Measurements from ENCODE around the gene CTAGE4.
"Not testable (repeated sequence)": the region's sequence is repeated elsewhere in the genome, so short reads cannot be mapped to it uniquely, and the experiment has no call there.

Gene CTAGE4

GRCh38 chr7:144183166-144183565, at the start of gene CTAGE4:
TSS of gene CTAGE4 (plus strand) at chr7:144183466. CDS start at chr7:144183504, 38 bp downstream.
- H3K4me1 ChIP-seq (ENCODE audit: control insufficient read depth in 2 of 2, insufficient read depth in 2 of 2, low read length in 2 of 2); H3K4me3 ChIP-seq (ENCODE audit: low read length in 2 of 2); H3K9me3 ChIP-seq (ENCODE audit: control insufficient read depth in 2 of 2, low read length in 2 of 2); H3K27ac ChIP-seq (ENCODE audit: low read depth in 2 of 2, low read length in 2 of 2); H3K27me3 ChIP-seq (ENCODE audit: control insufficient read depth in 2 of 2, insufficient read depth in 2 of 2, low read length in 2 of 2); H3K36me3 ChIP-seq (ENCODE audit: control insufficient read depth in 2 of 2, insufficient read depth in 2 of 2, low read length in 2 of 2); H3K9ac ChIP-seq (ENCODE audit: low read depth in 1 of 2, low read length in 2 of 2): not testable (repeated sequence)

- H3K9me3 ChIP-seq (ENCODE audit: control insufficient read depth in 2 of 2, low read length in 2 of 2) = no peaks in the 10 kb centered on the region
- no peaks in the 10 kb centered on the region for H3K27me3 ChIP-seq (ENCODE audit: control insufficient read depth in 2 of 2, insufficient read depth in 2 of 2, low read length in 2 of 2)
- H3K9ac ChIP-seq (ENCODE audit: low read depth in 1 of 2, low read length in 2 of 2) = no peak overlapping the region
- no peak overlapping the region for H3K27ac ChIP-seq (ENCODE audit: low read depth in 2 of 2, low read length in 2 of 2)
- no peaks in the 10 kb centered on the region for H3K36me3 ChIP-seq (ENCODE audit: control insufficient read depth in 2 of 2, insufficient read depth in 2 of 2, low read length in 2 of 2)
- no peaks in the 10 kb centered on the region for H3K4me1 ChIP-seq (ENCODE audit: control insufficient read depth in 2 of 2, insufficient read depth in 2 of 2, low read length in 2 of 2)
- no peak overlapping the region for H3K4me3 ChIP-seq (ENCODE audit: low read length in 2 of 2)
These were observed 49.1 kb upstream of the CTAGE4 start for GRCh38 chr7:144134116-144134515.

- Histone ChIP-seq H3K9ac (ENCODE audit: low read depth in 1 of 2, low read length in 2 of 2) (no peak overlapping the region), H3K4me1 (ENCODE audit: control insufficient read depth in 2 of 2, insufficient read depth in 2 of 2, low read length in 2 of 2) (no peaks in the 10 kb centered on the region), H3K9me3 (ENCODE audit: control insufficient read depth in 2 of 2, low read length in 2 of 2) (no peaks in the 10 kb centered on the region), H3K27me3 (ENCODE audit: control insufficient read depth in 2 of 2, insufficient read depth in 2 of 2, low read length in 2 of 2) (no peaks in the 10 kb centered on the region), H3K4me3 (ENCODE audit: low read length in 2 of 2) (no peak overlapping the region), H3K36me3 (ENCODE audit: control insufficient read depth in 2 of 2, insufficient read depth in 2 of 2, low read length in 2 of 2) (no peaks in the 10 kb centered on the region), H3K27ac (ENCODE audit: low read depth in 2 of 2, low read length in 2 of 2) (no peak overlapping the region)
These were observed 45.8 kb upstream of the CTAGE4 start for GRCh38 chr7:144137501-144137900.

DNA sequence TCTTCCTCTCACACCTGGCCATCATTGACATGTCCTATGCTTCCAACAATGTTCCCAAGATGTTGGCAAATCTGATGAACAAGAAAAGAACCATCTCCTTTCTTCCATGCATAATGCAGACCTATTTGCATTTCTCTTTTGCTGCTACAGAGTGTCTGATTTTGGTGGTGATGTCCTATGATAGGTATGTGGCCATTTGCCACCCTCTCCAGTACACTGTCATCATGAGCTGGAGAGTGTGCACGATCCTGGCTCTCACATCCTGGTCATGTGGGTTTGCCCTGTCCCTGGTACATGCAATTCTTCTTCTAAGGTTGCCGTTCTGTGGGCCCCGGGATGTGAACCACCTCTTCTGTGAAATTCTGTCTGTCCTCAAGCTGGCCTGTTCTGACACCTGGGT, 41.1 kb upstream of the CTAGE4 start:
- no peaks in the 10 kb centered on the region for H3K36me3 ChIP-seq (ENCODE audit: control insufficient read depth in 2 of 2, insufficient read depth in 2 of 2, low read length in 2 of 2)
- H3K4me1 ChIP-seq (ENCODE audit: control insufficient read depth in 2 of 2, insufficient read depth in 2 of 2, low read length in 2 of 2) = no peaks in the 10 kb centered on the region
- H3K4me3 ChIP-seq (ENCODE audit: low read length in 2 of 2) = no peak overlapping the region
- H3K9ac ChIP-seq (ENCODE audit: low read depth in 1 of 2, low read length in 2 of 2) = no peak overlapping the region
- H3K27me3 ChIP-seq (ENCODE audit: control insufficient read depth in 2 of 2, insufficient read depth in 2 of 2, low read length in 2 of 2) = no peaks in the 10 kb centered on the region
- H3K27ac ChIP-seq (ENCODE audit: low read depth in 2 of 2, low read length in 2 of 2) = no peak overlapping the region
- H3K9me3 ChIP-seq (ENCODE audit: control insufficient read depth in 2 of 2, low read length in 2 of 2) = peaks cover 0 to 3% of the 10 kb centered on the region in 2 donors

DNA sequence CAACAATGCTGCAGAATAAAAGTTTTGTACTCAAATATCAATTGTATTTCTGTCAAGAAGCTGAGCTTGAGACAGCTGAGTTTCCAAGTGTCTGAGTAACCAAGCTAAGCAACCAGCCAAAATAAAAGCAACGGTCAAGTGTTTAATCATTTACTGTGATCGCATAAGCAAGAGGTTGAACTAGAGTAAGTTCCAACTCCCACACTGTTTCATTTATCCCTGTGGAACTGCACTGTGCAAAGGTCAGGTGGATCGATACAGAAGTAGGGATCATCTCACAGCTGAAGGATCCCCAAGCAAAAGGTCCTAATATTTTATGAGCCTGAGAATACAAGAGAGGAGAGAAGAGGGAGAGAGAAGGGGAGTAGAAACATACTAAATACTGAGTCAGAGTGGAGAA, 38.8 kb upstream of the CTAGE4 start:
- no peaks in the 10 kb centered on the region for H3K27me3 ChIP-seq (ENCODE audit: control insufficient read depth in 2 of 2, insufficient read depth in 2 of 2, low read length in 2 of 2)
- H3K9ac ChIP-seq (ENCODE audit: low read depth in 1 of 2, low read length in 2 of 2) = no peak overlapping the region
- no peaks in the 10 kb centered on the region for H3K36me3 ChIP-seq (ENCODE audit: control insufficient read depth in 2 of 2, insufficient read depth in 2 of 2, low read length in 2 of 2)
- no peak overlapping the region for H3K4me3 ChIP-seq (ENCODE audit: low read length in 2 of 2)
- H3K4me1 ChIP-seq (ENCODE audit: control insufficient read depth in 2 of 2, insufficient read depth in 2 of 2, low read length in 2 of 2) = no peaks in the 10 kb centered on the region
- no peak overlapping the region for H3K27ac ChIP-seq (ENCODE audit: low read depth in 2 of 2, low read length in 2 of 2)
- peaks cover 5 to 10% of the 10 kb centered on the region in 2 donors for H3K9me3 ChIP-seq (ENCODE audit: control insufficient read depth in 2 of 2, low read length in 2 of 2)

- H3K9me3 ChIP-seq (ENCODE audit: control insufficient read depth in 2 of 2, low read length in 2 of 2) = peaks cover 5 to 10% of the 10 kb centered on the region in 2 donors
- no peak overlapping the region for H3K9ac ChIP-seq (ENCODE audit: low read depth in 1 of 2, low read length in 2 of 2)
- no peaks in the 10 kb centered on the region for H3K4me1 ChIP-seq (ENCODE audit: control insufficient read depth in 2 of 2, insufficient read depth in 2 of 2, low read length in 2 of 2)
These were observed 34.9 kb upstream of the CTAGE4 start for GRCh38 chr7:144148224-144148827.

DNA sequence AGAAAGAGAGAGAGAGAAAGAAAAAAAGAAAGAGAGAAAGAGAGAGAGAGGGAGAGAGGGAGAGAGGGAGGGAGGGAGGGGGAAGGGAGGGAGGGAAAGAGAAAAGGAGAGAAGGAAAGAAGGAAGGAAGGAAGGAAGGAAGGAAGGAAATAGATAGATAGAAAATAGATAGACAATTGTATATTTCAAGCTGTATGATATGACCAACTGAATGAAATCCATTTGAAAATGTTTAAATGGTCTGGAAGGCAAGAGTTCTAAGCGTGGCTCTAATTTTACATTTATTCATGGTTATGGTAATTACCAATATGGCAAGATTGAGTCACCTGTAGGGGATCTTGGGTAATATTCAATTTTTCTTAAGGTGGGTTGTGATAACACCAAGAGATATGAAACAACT, 24.4 kb upstream of the CTAGE4 start:
- Histone ChIP-seq H3K36me3 (ENCODE audit: control insufficient read depth in 2 of 2, insufficient read depth in 2 of 2, low read length in 2 of 2) (no peaks in the 10 kb centered on the region), H3K4me3 (ENCODE audit: low read length in 2 of 2) (no peak overlapping the region)

More at GRCh38 chr7:144148224-144148827, 34.9 kb upstream of the CTAGE4 start:
- Histone ChIP-seq H3K27me3 (ENCODE audit: control insufficient read depth in 2 of 2, insufficient read depth in 2 of 2, low read length in 2 of 2) (no peaks in the 10 kb centered on the region), H3K36me3 (ENCODE audit: control insufficient read depth in 2 of 2, insufficient read depth in 2 of 2, low read length in 2 of 2) (no peaks in the 10 kb centered on the region), H3K4me3 (ENCODE audit: low read length in 2 of 2) (no peak overlapping the region), H3K27ac (ENCODE audit: low read depth in 2 of 2, low read length in 2 of 2) (no peak overlapping the region)

DNA sequence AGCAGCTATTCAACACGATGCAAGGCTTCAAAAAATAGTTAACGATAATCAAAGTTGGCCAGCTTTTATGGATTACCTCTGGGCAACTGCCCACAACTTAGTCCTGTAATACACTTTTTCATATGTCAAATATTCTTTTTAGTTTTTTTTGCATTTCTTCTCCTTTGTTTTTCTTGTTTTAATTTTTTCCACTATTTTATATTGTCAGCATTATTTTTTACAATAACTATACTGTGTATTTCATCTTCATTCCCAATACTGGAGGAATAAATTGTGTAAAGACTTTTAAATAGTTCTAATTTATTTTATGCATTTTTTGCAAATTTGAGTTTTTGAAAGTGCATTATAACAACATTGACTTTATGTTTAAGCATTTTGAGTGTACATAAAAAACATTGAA, 18.5 kb upstream of the CTAGE4 start:
- no peak overlapping the region for H3K4me3 ChIP-seq (ENCODE audit: low read length in 2 of 2)
- no peaks in the 10 kb centered on the region for H3K9me3 ChIP-seq (ENCODE audit: control insufficient read depth in 2 of 2, low read length in 2 of 2)
- H3K36me3 ChIP-seq (ENCODE audit: control insufficient read depth in 2 of 2, insufficient read depth in 2 of 2, low read length in 2 of 2) = no peaks in the 10 kb centered on the region
- no peak overlapping the region for H3K27ac ChIP-seq (ENCODE audit: low read depth in 2 of 2, low read length in 2 of 2)
- H3K4me1 ChIP-seq (ENCODE audit: control insufficient read depth in 2 of 2, insufficient read depth in 2 of 2, low read length in 2 of 2) = no peaks in the 10 kb centered on the region
- H3K9ac ChIP-seq (ENCODE audit: low read depth in 1 of 2, low read length in 2 of 2) = no peak overlapping the region
- H3K27me3 ChIP-seq (ENCODE audit: control insufficient read depth in 2 of 2, insufficient read depth in 2 of 2, low read length in 2 of 2) = no peaks in the 10 kb centered on the region

More for the DNA sequence above, 24.4 kb upstream of the CTAGE4 start:
- Histone ChIP-seq H3K4me1 (ENCODE audit: control insufficient read depth in 2 of 2, insufficient read depth in 2 of 2, low read length in 2 of 2) (no peaks in the 10 kb centered on the region), H3K27ac (ENCODE audit: low read depth in 2 of 2, low read length in 2 of 2) (no peak overlapping the region), H3K9me3 (ENCODE audit: control insufficient read depth in 2 of 2, low read length in 2 of 2) (no peaks in the 10 kb centered on the region), H3K9ac (ENCODE audit: low read depth in 1 of 2, low read length in 2 of 2) (no peak overlapping the region), H3K27me3 (ENCODE audit: control insufficient read depth in 2 of 2, insufficient read depth in 2 of 2, low read length in 2 of 2) (no peaks in the 10 kb centered on the region)

DNA sequence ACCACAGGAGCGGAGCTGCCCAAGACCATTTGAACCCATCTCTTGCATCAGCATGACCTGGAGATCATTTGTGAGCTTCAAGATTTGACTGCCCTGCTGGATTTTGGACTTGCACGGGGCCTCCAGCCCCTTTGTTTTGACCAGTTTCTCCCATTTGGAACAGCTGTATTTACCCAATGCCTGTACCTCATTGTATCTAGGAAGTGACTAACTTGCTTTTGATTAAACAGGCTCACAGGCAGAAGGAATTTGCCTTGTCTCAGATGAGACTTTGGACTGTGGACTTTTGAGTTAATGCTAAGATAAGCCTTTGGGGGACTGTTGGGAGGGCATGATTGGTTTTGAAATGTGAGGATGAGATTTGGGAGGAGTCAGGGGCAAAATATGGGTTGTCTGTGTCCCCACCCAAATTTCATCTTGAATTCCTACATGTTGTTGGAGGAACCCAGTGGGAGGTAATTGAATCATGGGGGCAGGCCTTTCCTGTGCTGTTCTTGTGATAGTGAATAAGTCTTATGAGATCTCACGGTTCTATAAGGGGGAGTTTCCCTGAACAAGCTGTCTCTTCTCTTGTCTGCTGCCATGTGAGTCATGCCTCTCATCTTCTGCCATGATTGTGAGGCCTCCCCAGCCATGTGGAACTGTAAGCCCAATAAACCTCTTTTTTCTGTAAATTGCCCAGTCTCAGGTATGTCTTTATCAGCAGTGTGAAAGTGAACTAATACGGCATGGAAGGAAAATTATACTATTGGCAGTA, 11.5 kb upstream of the CTAGE4 start:
- not testable (repeated sequence) for H3K27ac ChIP-seq (ENCODE audit: low read depth in 2 of 2, low read length in 2 of 2); H3K4me1 ChIP-seq (ENCODE audit: control insufficient read depth in 2 of 2, insufficient read depth in 2 of 2, low read length in 2 of 2); H3K27me3 ChIP-seq (ENCODE audit: control insufficient read depth in 2 of 2, insufficient read depth in 2 of 2, low read length in 2 of 2); H3K36me3 ChIP-seq (ENCODE audit: control insufficient read depth in 2 of 2, insufficient read depth in 2 of 2, low read length in 2 of 2); H3K4me3 ChIP-seq (ENCODE audit: low read length in 2 of 2); H3K9me3 ChIP-seq (ENCODE audit: control insufficient read depth in 2 of 2, low read length in 2 of 2); H3K9ac ChIP-seq (ENCODE audit: low read depth in 1 of 2, low read length in 2 of 2)

DNA sequence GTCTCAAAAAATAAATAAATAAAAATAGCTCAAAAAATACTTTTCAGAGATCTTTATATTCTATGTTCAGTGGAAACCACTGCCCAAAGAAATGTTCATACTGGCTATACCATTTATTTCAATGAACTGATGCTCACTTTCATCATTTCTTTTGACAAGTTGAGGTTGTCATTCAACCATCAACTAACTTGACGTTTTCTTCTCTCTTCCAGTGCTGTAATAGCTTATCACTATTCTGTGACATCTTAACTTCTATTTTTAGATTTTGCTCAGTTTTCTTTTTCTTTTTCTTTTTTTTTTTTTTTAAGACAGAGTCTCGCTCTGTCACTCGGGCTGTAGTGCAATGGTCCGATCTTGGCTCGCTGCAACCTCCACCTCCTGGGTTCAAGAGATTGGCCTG, 8.7 kb upstream of the CTAGE4 start:
- H3K4me1 ChIP-seq (ENCODE audit: control insufficient read depth in 2 of 2, insufficient read depth in 2 of 2, low read length in 2 of 2) = no peaks in the 10 kb centered on the region
- no peaks in the 10 kb centered on the region for H3K36me3 ChIP-seq (ENCODE audit: control insufficient read depth in 2 of 2, insufficient read depth in 2 of 2, low read length in 2 of 2)
- H3K27me3 ChIP-seq (ENCODE audit: control insufficient read depth in 2 of 2, insufficient read depth in 2 of 2, low read length in 2 of 2) = no peaks in the 10 kb centered on the region

More for the DNA sequence above, 8.7 kb upstream of the CTAGE4 start:
- no peak overlapping the region for H3K27ac ChIP-seq (ENCODE audit: low read depth in 2 of 2, low read length in 2 of 2)
- no peaks in the 10 kb centered on the region for H3K9me3 ChIP-seq (ENCODE audit: control insufficient read depth in 2 of 2, low read length in 2 of 2)
- no peak overlapping the region for H3K9ac ChIP-seq (ENCODE audit: low read depth in 1 of 2, low read length in 2 of 2)
- H3K4me3 ChIP-seq (ENCODE audit: low read length in 2 of 2) = no peak overlapping the region

Measured in mucosa of rectum (tissue), 2 donors.